Mammary epithelial cell (primary cell): Measurements from ENCODE around the gene RPTOR.

Source experiments
- CTCF ChIP-seq, 2 donors: IDR thresholded peaks in 1 of 2; conservative IDR thresholded peaks in 1 of 2; 2 replicates each; pipeline ENCODE4 v1.5.1; 2011 to 2012; ENCODE audit warnings: inconsistent platforms in 2 of 2, low read length in 2 of 2, mild to moderate bottlenecking in 2 of 2, control low read depth in 1 of 2, low read depth in 1 of 2; ENCODE audit not compliant: insufficient read depth in 1 of 2; ENCODE audit errors: extremely low read depth in 1 of 2
- EZH2 ChIP-seq: IDR thresholded peaks from 2 replicates; pipeline ENCODE4 v1.6.1; 2012; ENCODE audit warnings: low read length, inconsistent platforms, borderline replicate concordance

DNA sequence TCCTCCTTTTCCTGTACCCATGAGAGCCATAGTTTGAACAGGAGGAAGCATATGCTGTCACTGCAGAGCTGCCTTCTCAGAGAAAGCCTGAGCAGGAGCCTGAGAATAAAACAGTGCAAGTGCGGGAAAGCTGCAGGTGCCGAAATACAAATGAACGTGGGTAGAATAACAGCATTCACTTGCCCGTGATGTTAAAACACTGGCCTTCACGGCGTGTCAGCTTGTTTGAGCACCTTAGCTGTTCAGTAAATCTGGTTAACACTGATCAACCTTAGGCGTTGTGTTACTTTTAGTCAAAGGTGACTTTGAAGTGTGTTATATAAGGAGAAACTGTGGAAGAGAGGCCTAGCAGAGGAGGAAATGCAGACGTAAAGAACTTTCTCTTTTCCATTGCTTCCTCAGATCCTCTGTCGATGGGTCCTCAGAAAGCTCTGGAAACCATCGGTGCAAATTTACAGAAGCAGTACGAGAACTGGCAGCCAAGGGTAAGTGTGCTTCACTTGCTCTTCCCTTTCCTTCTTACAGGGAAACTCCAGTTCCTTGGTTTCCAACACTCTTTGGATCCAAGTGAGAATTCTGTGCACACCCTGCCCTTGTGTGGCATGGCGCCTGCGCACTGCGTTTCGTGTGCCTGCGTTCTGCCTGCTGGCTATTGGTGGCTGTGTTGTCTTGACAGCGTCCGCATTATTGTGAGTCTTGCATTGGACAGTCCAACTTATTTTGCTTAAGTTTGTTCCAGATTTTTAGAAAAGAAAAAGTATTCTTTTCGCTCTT, 98.9 kb downstream of the RPTOR start:
- TF ChIP-seq CTCF (conservative IDR thresholded peaks at IDR 0.05 in 1 of 2, IDR thresholded peaks at IDR 0.05 in 1 of 2; ENCODE audit: extremely low read depth in 1 of 2, insufficient read depth in 1 of 2, low read depth in 1 of 2, low read length in 2 of 2), result no peak
- TF ChIP-seq EZH2, result no peak
